GM20431 (cell line): Measurements from ENCODE around the gene BICD2.

Experiments used
- in situ Hi-C: fragments of 300-500 bp; cut with MseI, MboI; formaldehyde crosslinking; loops from one replicate; pipeline ENCODE4 v1.15.0; 2020; ENCODE audit warnings: low sequenced_read_pairs; ENCODE audit not compliant: unreplicated experiment

The BICD2 gene

GRCh38 chr9:92730897-92731296 lies 33.7 kb downstream of the BICD2 start:
- in situ Hi-C loops: no loop called here

- in situ Hi-C loops: loop anchor here (10.0 kb wide), 1 partner anchor 55 kb away; no protein-coding TSS in a partner anchor
Observed at GRCh38 chr9:92729735-92730155, 34.9 kb downstream of the BICD2 start.

GRCh38 chr9:92728831-92729734 lies 35.5 kb downstream of the BICD2 start:
- in situ Hi-C loops: loop anchor here (10.0 kb wide), 1 partner anchor 56 kb away; no protein-coding TSS in a partner anchor

GRCh38 chr9:92727716-92728700 lies 36.6 kb downstream of the BICD2 start:
- in situ Hi-C loops: loop anchor here (10.0 kb wide), 1 partner anchor 57 kb away; no protein-coding TSS in a partner anchor

GRCh38 chr9:92726971-92727715 lies 37.5 kb downstream of the BICD2 start:
- in situ Hi-C loops: loop anchor here (10.0 kb wide), 1 partner anchor 58 kb away; no protein-coding TSS in a partner anchor

- in situ Hi-C loops: loop anchor here (10.0 kb wide), 1 partner anchor 58 kb away; no protein-coding TSS in a partner anchor
Observed at GRCh38 chr9:92726348-92726747, 38.3 kb downstream of the BICD2 start.

- in situ Hi-C loops: loop anchor here (10.0 kb wide), 1 partner anchor 59 kb away; no protein-coding TSS in a partner anchor
Observed at GRCh38 chr9:92725766-92726165, 38.9 kb downstream of the BICD2 start.

GRCh38 chr9:92725266-92725545 lies 39.4 kb downstream of the BICD2 start:
- in situ Hi-C loops: loop anchor here (10.0 kb wide), 1 partner anchor 60 kb away; no protein-coding TSS in a partner anchor

- in situ Hi-C loops: loop anchor here (10.0 kb wide), 1 partner anchor 60 kb away; no protein-coding TSS in a partner anchor
Observed at GRCh38 chr9:92724528-92725265, 39.9 kb downstream of the BICD2 start.

- in situ Hi-C loops: loop anchor here (10.0 kb wide), 1 partner anchor 61 kb away; no protein-coding TSS in a partner anchor
Observed at GRCh38 chr9:92723801-92724323, 40.8 kb downstream of the BICD2 start.

- in situ Hi-C loops: loop anchor here (10.0 kb wide), 1 partner anchor 62 kb away; no protein-coding TSS in a partner anchor
Observed at GRCh38 chr9:92723299-92723625, 41.4 kb downstream of the BICD2 start.

GRCh38 chr9:92722386-92723298 lies 42.0 kb downstream of the BICD2 start:
- in situ Hi-C loops: loop anchor here (10.0 kb wide), 1 partner anchor 62 kb away; no protein-coding TSS in a partner anchor

- in situ Hi-C loops: loop anchor here (10.0 kb wide), 1 partner anchor 63 kb away; no protein-coding TSS in a partner anchor
Observed at GRCh38 chr9:92721548-92721947, 43.1 kb downstream of the BICD2 start.

GRCh38 chr9:92720807-92721535 lies 43.7 kb downstream of the BICD2 start:
- in situ Hi-C loops: loop anchor here (10.0 kb wide), 1 partner anchor 64 kb away; no protein-coding TSS in a partner anchor

- in situ Hi-C loops: loop anchor here (10.0 kb wide), 1 partner anchor 65 kb away; no protein-coding TSS in a partner anchor
Observed at GRCh38 chr9:92720209-92720765, 44.3 kb downstream of the BICD2 start.

- in situ Hi-C loops: no loop called here
Observed at GRCh38 chr9:92719028-92719647, 45.5 kb downstream of the BICD2 start.
